ENCODE results near the gene TESK1. TPM values are rescaled to one million over a fixed set of nuclear protein-coding genes. Genes with fewer than 3 reads are reported as not detected.

TESK1 gene
- total and polyA plus RNA-seq, 2 of the 8 experiments (the other 6 are each of a cell fraction or from before 2014, with no cell fraction given), result 13.5 to 13.9 TPM

GRCh38 chr9:35566417-35566816, 38.6 kb upstream of the TESK1 start:
- H3K36me3 ChIP-seq (ENCODE audit: control insufficient read depth in 2 of 4, insufficient read depth in 4 of 4, low read length in 3 of 4), result no peaks in the 10 kb centered on the region
- no peak overlapping the region for H3K56ac ChIP-seq (replicated peaks; ENCODE audit: insufficient read length, low read depth, low read length)
- 88% methylated on average over 2 of the region's 2 CpGs; no CpG with 5 or more reads in 1 of the 2 experiments for WGBS, 2 experiments (ENCODE audit: extremely low coverage in 1 of 2, insufficient coverage in 1 of 2, insufficient read length in 1 of 2, insufficient replicate concordance in 2 of 2, low coverage in 1 of 2, low lambda C conversion rate in 2 of 2, missing lambda C conversion rate in 1 of 2)
- no peaks in the 10 kb centered on the region for H3K79me1 ChIP-seq (ENCODE audit: low read depth, low read length)
- no peak overlapping the region for H2AFZ ChIP-seq (ENCODE audit: low read length)
- no peak overlapping the region for H2BK20ac ChIP-seq (ENCODE audit: low read length)
- no peak overlapping the region for H3K14ac ChIP-seq (ENCODE audit: insufficient read length)
- H4K8ac ChIP-seq (ENCODE audit: extremely low read depth, insufficient read depth, low read length), result no peak overlapping the region
- H4K20me1 ChIP-seq (replicated peaks in 1 of 2; ENCODE audit: control insufficient read depth in 1 of 2, insufficient read depth in 2 of 2, low read length in 2 of 2), result no peaks in the 10 kb centered on the region
- H3K27ac ChIP-seq (ENCODE audit: low read depth, low read length), result no peak overlapping the region
- FAIRE-seq (no peak), DNase-seq (ENCODE audit: low read depth in 1 of 2, low spot score in 2 of 2) (no peak)
- H3K23me2 ChIP-seq (ENCODE audit: low read depth, low read length), result no peaks in the 10 kb centered on the region; the same call in 1 of the 2 replicates
- H2BK15ac ChIP-seq (ENCODE audit: low read length), result no peak overlapping the region
- H3K4me2 ChIP-seq (ENCODE audit: insufficient read depth in 1 of 2, low read depth in 2 of 2, low read length in 2 of 2), result no peak overlapping the region
- no peak overlapping the region for H2BK120ac ChIP-seq (replicated peaks; ENCODE audit: low read depth, low read length)
- H3K4ac ChIP-seq (replicated peaks; ENCODE audit: insufficient read length, low read depth, low read length), result no peak overlapping the region
- H4K91ac ChIP-seq (replicated peaks; ENCODE audit: insufficient read length, low read length), result no peak overlapping the region
- H3K18ac ChIP-seq (ENCODE audit: extremely low read depth, low read length), result no peak overlapping the region
- H3K23ac ChIP-seq (ENCODE audit: insufficient read length), result no peak overlapping the region
- peaks cover 0 to 3% (median 0%) of the 10 kb centered on the region in 4 experiments; a peak in 1 of 7 replicates for H3K4me1 ChIP-seq (replicated peaks in 1 of 4; ENCODE audit: control insufficient read depth in 3 of 4, insufficient read depth in 4 of 4, low read length in 3 of 4)
- H4K5ac ChIP-seq (ENCODE audit: insufficient read length, low read depth, low read length), result no peak overlapping the region
- TF ChIP-seq CTCF (IDR thresholded peaks at IDR 0.05; ENCODE audit: control extremely low read depth in 1 of 3, insufficient read depth in 1 of 3, low read depth in 1 of 3, low read length in 3 of 3) (peak in 2 of 3 experiments; percentile 25 to 49; a peak in 3 of 4 replicates), SP4 (IDR thresholded peaks at IDR 0.05; ENCODE audit: low read length) (no peak), CBX8 (IDR thresholded peaks at IDR 0.05; ENCODE audit: borderline replicate concordance, low read depth, low read length) (no peak), EZH2 (IDR thresholded peaks at IDR 0.05; ENCODE audit: low read depth, low read length, severe bottlenecking) (no peak), PHF8 (conservative IDR thresholded peaks at IDR 0.05; ENCODE audit: low read depth, low read length) (no peak), HDAC2 (IDR thresholded peaks at IDR 0.05; ENCODE audit: borderline replicate concordance in 1 of 2, low read depth in 2 of 2, low read length in 2 of 2) (no peak), SIN3A (conservative IDR thresholded peaks at IDR 0.05 in 1 of 2, IDR thresholded peaks at IDR 0.05 in 1 of 2; ENCODE audit: low read depth in 1 of 2, low read length in 2 of 2) (no peak)
- no peak overlapping the region for H3K4me3 ChIP-seq (ENCODE audit: extremely low read depth in 1 of 4, insufficient read depth in 2 of 4, low read depth in 3 of 4, low read length in 4 of 4)
- POLR2A ChIA-PET (ENCODE audit: partially characterized antibody), result interaction anchor here (0.7 to 1.0 kb wide), 2 partner anchors 9 to 13 kb away, joined by 3 to 4 read pairs; no protein-coding TSS in a partner anchor
- no peaks in the 10 kb centered on the region for H3K9me3 ChIP-seq (ENCODE audit: insufficient read depth in 2 of 2, low read depth in 1 of 2, low read length in 1 of 2)
- H2AK5ac ChIP-seq (ENCODE audit: low read depth, low read length), result no peak overlapping the region
- no peak overlapping the region for H2BK12ac ChIP-seq (ENCODE audit: low read depth, low read length)
- no peak overlapping the region for H2BK5ac ChIP-seq (ENCODE audit: low read depth, low read length)
- H3K27me3 ChIP-seq (replicated peaks in 1 of 4; ENCODE audit: control insufficient read depth in 3 of 4, extremely low read depth in 1 of 4, insufficient read depth in 3 of 4, low read length in 3 of 4), result no peaks in the 10 kb centered on the region
- no peak overlapping the region for H3K9ac ChIP-seq (replicated peaks in 1 of 4; ENCODE audit: extremely low read depth in 1 of 4, low read depth in 3 of 4, low read length in 3 of 4)
- CTCF ChIA-PET (ENCODE audit: partially characterized antibody), result interaction anchor here (0.6 to 4.9 kb wide), 11 partner anchors 13 to 308 kb away, joined by 3 to 42 read pairs (median 4); no protein-coding TSS in a partner anchor
- no peaks in the 10 kb centered on the region for H3K79me2 ChIP-seq (ENCODE audit: control insufficient read depth in 1 of 2, insufficient read depth in 2 of 2, low read length in 2 of 2)
